Omental fat pad (tissue), 4 donors: ENCODE measurements around the gene EP300. TPM values are rescaled to one million over a fixed set of nuclear protein-coding genes. Genes with fewer than 3 reads are reported as not detected.
A peak's percentile ranks its signal among the peaks of the same experiment; 100 is the strongest.

Source experiments
- ATAC-seq: fragments of 150-250 bp; one replicate; pipeline ENCODE4 v1.9.1; 2016; ENCODE audit warnings: mild to moderate bottlenecking, moderate library complexity; ENCODE audit not compliant: low FRiP score
- DNase-seq: peaks from one replicate; pipeline ENCODE4 v3.0.0-alpha.2; 2019; ENCODE audit warnings: low spot score
- CTCF ChIP-seq, 3 donors: fragments of 450-650 bp; IDR thresholded peaks; one replicate each; pipeline ENCODE4 v1.5.1; 2016 to 2017; ENCODE audit warnings: antibody characterized with exemption in 3 of 3, mild to moderate bottlenecking in 3 of 3, moderate library complexity in 2 of 3
- total RNA-seq, 4 donors: library from RNA; depleted of rRNA; stranded (reverse); fragments of >200 nt; gene quantifications; one replicate each; pipeline ENCODE4 v1.1.0, GENCODE V29; 2016

Gene EP300
- total RNA-seq, 4 donors from 2014 or later, result 49.6 to 68.3 (median 58.7) TPM

DNA sequence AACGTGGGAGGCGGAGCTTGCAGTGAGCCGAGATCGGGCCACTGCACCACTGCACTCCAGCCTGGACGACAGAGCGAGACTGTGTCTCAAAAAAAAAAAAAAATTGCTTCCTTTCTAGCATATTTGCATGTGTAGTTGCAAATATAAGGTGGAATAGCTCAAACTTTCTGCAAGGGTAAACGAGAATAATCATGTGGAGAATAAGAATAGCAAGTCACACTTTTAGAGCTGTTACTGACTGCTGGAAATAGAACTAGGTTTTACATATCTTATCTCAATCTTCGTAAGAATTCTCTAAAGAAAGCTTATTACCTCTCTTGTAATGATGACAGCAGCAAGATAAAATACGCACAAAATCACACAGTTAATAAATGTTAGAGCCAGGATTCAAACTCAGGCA lies 114.3 kb downstream of the EP300 start:
- DNase-seq, result no peak
- ATAC-seq, result no peak
- no peak for TF ChIP-seq CTCF (IDR thresholded peaks at IDR 0.05)

DNA sequence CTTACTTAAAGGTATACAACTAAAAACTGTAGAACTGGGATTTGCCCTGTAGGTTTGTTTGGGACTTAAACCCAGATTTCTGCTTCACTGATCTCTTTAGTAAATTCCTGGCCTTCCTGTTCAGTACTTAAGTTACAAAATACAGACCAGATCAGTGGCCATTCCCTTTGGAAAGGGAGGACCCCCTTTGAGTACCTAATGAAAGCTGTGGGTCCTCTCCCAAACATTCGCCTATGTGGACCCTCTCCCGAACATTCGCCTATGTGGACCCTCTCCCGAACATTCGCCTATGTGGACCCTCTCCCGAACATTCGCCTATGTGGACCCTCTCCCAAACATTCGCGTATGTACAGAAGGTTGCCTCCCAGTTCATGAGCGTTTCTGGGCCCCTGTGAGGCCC lies 123.0 kb downstream of the EP300 start:
- ATAC-seq (no peak), DNase-seq (no peak)
- no peak for TF ChIP-seq CTCF (IDR thresholded peaks at IDR 0.05)

- DNase-seq, result no peak
- no peak for TF ChIP-seq CTCF (IDR thresholded peaks at IDR 0.05)
- no peak for ATAC-seq
These were observed 123.5 kb downstream of the EP300 start for GRCh38 chr22:41215926-41216325.

DNA sequence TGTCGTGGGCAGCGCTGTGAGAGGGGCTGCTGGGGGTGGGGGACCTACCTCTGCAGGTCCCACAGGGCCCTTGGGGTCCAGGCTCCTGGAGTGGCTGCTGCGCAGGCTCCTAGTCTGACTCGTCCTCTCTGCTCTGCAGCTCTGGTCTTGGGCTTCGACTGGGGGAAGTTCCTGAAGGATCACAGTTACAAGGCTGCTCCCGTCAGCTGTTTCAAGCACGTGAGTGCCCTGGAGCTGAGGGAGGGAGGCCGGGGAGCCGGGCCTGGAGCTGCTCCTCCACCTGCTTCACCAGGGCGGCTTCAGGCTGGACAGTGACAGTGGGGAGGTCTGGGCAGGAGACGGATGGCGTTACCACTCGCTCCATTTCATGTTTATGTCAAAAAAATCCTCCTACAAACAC lies 124.6 kb downstream of the EP300 start:
- ATAC-seq (no peak), DNase-seq (no peak)
- no peak for TF ChIP-seq CTCF (IDR thresholded peaks at IDR 0.05)

DNA sequence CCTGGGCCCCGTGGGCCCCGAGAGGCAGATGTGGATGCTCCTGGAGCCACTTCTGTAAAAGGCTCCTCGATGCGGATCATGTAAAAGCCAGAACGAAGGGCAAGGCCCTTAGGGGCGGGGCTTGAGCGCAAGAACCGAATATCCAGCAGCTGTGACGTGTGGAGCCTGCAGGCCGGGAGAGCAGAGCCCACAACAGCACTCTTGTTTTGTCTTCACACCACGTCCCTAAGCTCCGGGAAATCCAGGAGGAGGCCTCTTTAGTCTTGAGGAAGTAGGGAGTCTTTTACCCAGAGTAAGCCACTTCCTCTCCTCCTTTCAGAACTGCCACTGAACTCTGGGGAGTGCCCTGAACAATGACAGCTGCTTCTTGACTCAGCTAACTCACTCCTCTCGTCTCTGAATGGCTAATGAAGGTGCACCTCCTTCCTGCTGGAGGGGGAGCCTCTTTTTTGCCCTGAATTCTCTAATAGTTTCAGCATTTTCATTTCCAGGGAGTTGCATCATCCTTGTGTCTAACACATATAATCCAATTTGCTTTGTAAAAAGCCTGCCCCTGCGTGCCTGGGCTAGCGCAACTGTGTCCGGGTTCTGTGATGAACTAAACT lies 125.3 kb downstream of the EP300 start:
- DNase-seq (peak; percentile 38), ATAC-seq (peak; percentile 94)
- TF ChIP-seq CTCF (IDR thresholded peaks at IDR 0.05), result no peak

DNA sequence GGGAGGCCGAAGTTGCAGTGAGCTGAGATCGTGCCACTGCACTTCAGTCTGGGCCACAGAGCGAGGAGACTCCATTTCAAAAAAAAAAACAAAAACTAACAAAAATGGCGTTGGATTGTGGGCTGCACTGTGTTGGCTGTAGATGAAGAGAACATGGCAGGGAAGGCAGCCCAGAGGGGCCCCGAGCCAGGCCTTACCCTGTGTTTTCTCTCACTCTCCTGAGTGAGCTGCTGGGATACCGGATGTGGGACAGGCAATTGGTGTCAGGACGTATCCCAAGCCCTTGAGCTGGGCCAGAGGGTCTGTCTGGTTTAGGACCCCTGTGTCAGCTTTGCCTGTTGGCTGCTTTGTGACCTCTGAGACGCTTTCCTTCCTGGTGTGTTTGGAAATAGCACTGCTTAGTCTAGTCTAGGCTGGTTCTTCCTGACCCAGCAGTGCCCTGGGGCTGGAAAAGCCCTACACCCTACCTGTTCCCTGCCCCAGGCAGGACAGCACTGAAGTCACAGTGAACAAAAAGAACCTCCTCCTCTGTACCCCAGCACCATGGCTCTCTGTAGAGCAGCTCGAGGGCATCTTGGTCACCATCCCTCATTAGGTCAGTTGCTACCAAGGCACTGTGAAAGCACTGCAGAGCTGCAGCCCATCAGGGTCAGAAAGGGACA lies 130.6 kb downstream of the EP300 start:
- no peak for TF ChIP-seq CTCF (IDR thresholded peaks at IDR 0.05)
- DNase-seq, result no peak
- ATAC-seq, result no peak

GRCh38 chr22:41223535-41223934 lies 131.1 kb downstream of the EP300 start:
- no peak for TF ChIP-seq CTCF (IDR thresholded peaks at IDR 0.05)
- DNase-seq, result no peak
- no peak for ATAC-seq
